ENCODE data around the gene ATP6V0D1. TPM values are rescaled to one million over a fixed set of nuclear protein-coding genes. Genes with fewer than 3 reads are reported as not detected.

The ATP6V0D1 gene
- total RNA-seq, 2 donors from 2014 or later, result 20.6 to 42.1 TPM

GRCh38 chr16:67397036-67397801 is 83.7 kb downstream of the ATP6V0D1 start:
- H3K36me3 Mint-ChIP-seq (ENCODE audit: low read depth), result no peaks in the 10 kb centered on the region
- no peak overlapping the region for H3K27ac Mint-ChIP-seq
- ATAC-seq (replicated peaks), result no peak
- H3K27me3 Mint-ChIP-seq, result peaks cover 29% of the 10 kb centered on the region
- H3K4me3 Mint-ChIP-seq, result no peak overlapping the region
- no peaks in the 10 kb centered on the region for H3K9me3 Mint-ChIP-seq
- peaks cover 5% of the 10 kb centered on the region for H3K4me1 Mint-ChIP-seq

- Mint-ChIP-seq H3K9me3 (no peaks in the 10 kb centered on the region), H3K4me1 (peaks cover 9% of the 10 kb centered on the region), H3K27ac (no peak overlapping the region), H3K4me3 (no peak overlapping the region), H3K27me3 (peaks cover 27% of the 10 kb centered on the region), H3K36me3 (ENCODE audit: low read depth) (no peaks in the 10 kb centered on the region)
- no peak for ATAC-seq (replicated peaks)
Measured at GRCh38 chr16:67396159-67397035, 84.6 kb downstream of the ATP6V0D1 start.

GRCh38 chr16:67395458-67396158 is 85.3 kb downstream of the ATP6V0D1 start:
- no peak for ATAC-seq (replicated peaks)
- Mint-ChIP-seq H3K4me1 (peaks cover 9% of the 10 kb centered on the region), H3K36me3 (ENCODE audit: low read depth) (no peaks in the 10 kb centered on the region), H3K27ac (no peak overlapping the region), H3K9me3 (no peaks in the 10 kb centered on the region), H3K27me3 (peaks cover 27% of the 10 kb centered on the region), H3K4me3 (no peak overlapping the region)

GRCh38 chr16:67395105-67395457 is 85.9 kb downstream of the ATP6V0D1 start:
- Mint-ChIP-seq H3K9me3 (no peaks in the 10 kb centered on the region), H3K4me1 (peaks cover 9% of the 10 kb centered on the region), H3K4me3 (no peak overlapping the region), H3K27me3 (peaks cover 27% of the 10 kb centered on the region), H3K27ac (no peak overlapping the region), H3K36me3 (ENCODE audit: low read depth) (no peaks in the 10 kb centered on the region)
- ATAC-seq (replicated peaks), result no peak

- H3K9me3 Mint-ChIP-seq, result no peaks in the 10 kb centered on the region
- no peak overlapping the region for H3K27ac Mint-ChIP-seq
- peak; percentile 16 for ATAC-seq (replicated peaks)
- H3K36me3 Mint-ChIP-seq (ENCODE audit: low read depth), result no peaks in the 10 kb centered on the region
- peak overlapping the region; percentile 72 for H3K4me3 Mint-ChIP-seq
- H3K4me1 Mint-ChIP-seq, result peaks cover 9% of the 10 kb centered on the region
- H3K27me3 Mint-ChIP-seq, result peaks cover 27% of the 10 kb centered on the region
Measured at GRCh38 chr16:67394155-67395104, 86.5 kb downstream of the ATP6V0D1 start.

- no peaks in the 10 kb centered on the region for H3K36me3 Mint-ChIP-seq (ENCODE audit: low read depth)
- H3K9me3 Mint-ChIP-seq, result no peaks in the 10 kb centered on the region
- ATAC-seq (replicated peaks), result peak; percentile 25
- peaks cover 27% of the 10 kb centered on the region for H3K27me3 Mint-ChIP-seq
- H3K4me1 Mint-ChIP-seq, result peaks cover 9% of the 10 kb centered on the region
- H3K4me3 Mint-ChIP-seq, result peak overlapping the region; percentile 72
- H3K27ac Mint-ChIP-seq, result no peak overlapping the region
Measured at GRCh38 chr16:67393788-67394154, 87.2 kb downstream of the ATP6V0D1 start.

- Mint-ChIP-seq H3K9me3 (no peaks in the 10 kb centered on the region), H3K36me3 (ENCODE audit: low read depth) (no peaks in the 10 kb centered on the region), H3K27me3 (peaks cover 25% of the 10 kb centered on the region), H3K27ac (no peak within 1 kb of the TSS), H3K4me1 (peaks cover 9% of the 10 kb centered on the region), H3K4me3 (peak within 1 kb of the TSS; percentile 72)
- ATAC-seq (replicated peaks), result peak; percentile 64
Measured at GRCh38 chr16:67393111-67393787, 87.7 kb downstream of the ATP6V0D1 start, which contains the start of gene TPPP3. TSS of gene TPPP3 (minus strand) at chr16:67393498. CDS start at chr16:67391111, 2,387 bp downstream.

- H3K36me3 Mint-ChIP-seq (ENCODE audit: low read depth), result no peaks in the 10 kb centered on the region
- H3K27me3 Mint-ChIP-seq, result peaks cover 23% of the 10 kb centered on the region
- no peak overlapping the region for H3K27ac Mint-ChIP-seq
- no peaks in the 10 kb centered on the region for H3K9me3 Mint-ChIP-seq
- no peak overlapping the region for H3K4me3 Mint-ChIP-seq
- peaks cover 9% of the 10 kb centered on the region for H3K4me1 Mint-ChIP-seq
- no peak for ATAC-seq (replicated peaks)
Measured at GRCh38 chr16:67392301-67393059, 88.5 kb downstream of the ATP6V0D1 start.

GRCh38 chr16:67391424-67392300 is 89.3 kb downstream of the ATP6V0D1 start:
- Mint-ChIP-seq H3K9me3 (no peaks in the 10 kb centered on the region), H3K4me1 (peaks cover 9% of the 10 kb centered on the region), H3K4me3 (no peak overlapping the region), H3K27me3 (peaks cover 20% of the 10 kb centered on the region), H3K36me3 (ENCODE audit: low read depth) (no peaks in the 10 kb centered on the region), H3K27ac (no peak overlapping the region)
- no peak for ATAC-seq (replicated peaks)

- Mint-ChIP-seq H3K36me3 (ENCODE audit: low read depth) (no peaks in the 10 kb centered on the region), H3K4me1 (peaks cover 9% of the 10 kb centered on the region)
Measured at GRCh38 chr16:67390816-67391423, 90.0 kb downstream of the ATP6V0D1 start.

GRCh38 chr16:67389911-67390815 is 90.8 kb downstream of the ATP6V0D1 start:
- no peaks in the 10 kb centered on the region for H3K9me3 Mint-ChIP-seq
- no peaks in the 10 kb centered on the region for H3K36me3 Mint-ChIP-seq (ENCODE audit: low read depth)
- H3K27me3 Mint-ChIP-seq, result peaks cover 15% of the 10 kb centered on the region
- H3K4me3 Mint-ChIP-seq, result no peak overlapping the region
- ATAC-seq (replicated peaks), result no peak
- no peak overlapping the region for H3K27ac Mint-ChIP-seq
- peaks cover 9% of the 10 kb centered on the region for H3K4me1 Mint-ChIP-seq

More at GRCh38 chr16:67390816-67391423, 90.0 kb downstream of the ATP6V0D1 start:
- ATAC-seq (replicated peaks), result no peak
- Mint-ChIP-seq H3K9me3 (no peaks in the 10 kb centered on the region), H3K27ac (no peak overlapping the region), H3K4me3 (no peak overlapping the region), H3K27me3 (peaks cover 20% of the 10 kb centered on the region)
